ENCODE results near the gene MYLK2. TPM values are rescaled to one million over a fixed set of nuclear protein-coding genes. Genes with fewer than 3 reads are reported as not detected.
"Not testable (repeated sequence)": the region's sequence is repeated elsewhere in the genome, so short reads cannot be mapped to it uniquely, and the experiment has no call there.

Gene MYLK2
- total RNA-seq, 2 donors from 2014 or later = 0.31 to 0.34 TPM

- ATAC-seq (no peak), DNase-seq (ENCODE audit: low spot score in 2 of 2) (no peak)
- H3K36me3 Mint-ChIP-seq = no peaks in the 10 kb centered on the region
- H3K9me3 Mint-ChIP-seq = no peaks in the 10 kb centered on the region
- H3K27ac Mint-ChIP-seq = no peak overlapping the region
Measured at GRCh38 chr20:31827059-31827458, 7.9 kb downstream of the MYLK2 start.

GRCh38 chr20:31828016-31828415 lies 8.9 kb downstream of the MYLK2 start:
- H3K27ac Mint-ChIP-seq = peak overlapping the region in 1 of 2 donors; percentile 15
- not testable (repeated sequence) for ATAC-seq; DNase-seq (ENCODE audit: low spot score in 2 of 2); H3K9me3 Mint-ChIP-seq; H3K36me3 Mint-ChIP-seq

GRCh38 chr20:31829731-31830130 lies 10.6 kb downstream of the MYLK2 start:
- H3K27ac Mint-ChIP-seq = no peak overlapping the region
- ATAC-seq (no peak), DNase-seq (ENCODE audit: low spot score in 2 of 2) (no peak)
- H3K36me3 Mint-ChIP-seq = no peaks in the 10 kb centered on the region
- no peaks in the 10 kb centered on the region for H3K9me3 Mint-ChIP-seq

GRCh38 chr20:31830406-31830981 lies 11.3 kb downstream of the MYLK2 start:
- Mint-ChIP-seq H3K36me3 (no peaks in the 10 kb centered on the region), H3K9me3 (no peaks in the 10 kb centered on the region), H3K27ac (no peak overlapping the region)
- DNase-seq (ENCODE audit: low spot score in 2 of 2) = no peak
- ATAC-seq = no peak

- H3K36me3 Mint-ChIP-seq = no peaks in the 10 kb centered on the region
Measured at GRCh38 chr20:31831211-31831610, 12.1 kb downstream of the MYLK2 start.

GRCh38 chr20:31831771-31832306 lies 12.7 kb downstream of the MYLK2 start:
- H3K27ac Mint-ChIP-seq = peak overlapping the region in 1 of 2 donors; percentile 41
- DNase-seq (ENCODE audit: low spot score in 2 of 2) (no peak), ATAC-seq (no peak)
- H3K36me3 Mint-ChIP-seq = no peaks in the 10 kb centered on the region
- no peaks in the 10 kb centered on the region for H3K9me3 Mint-ChIP-seq

More at GRCh38 chr20:31831211-31831610, 12.1 kb downstream of the MYLK2 start:
- ATAC-seq (no peak), DNase-seq (ENCODE audit: low spot score in 2 of 2) (no peak)
- Mint-ChIP-seq H3K9me3 (no peaks in the 10 kb centered on the region), H3K27ac (peak overlapping the region in 1 of 2 donors; percentile 41)

GRCh38 chr20:31833130-31833930 lies 14.2 kb downstream of the MYLK2 start:
- no peak overlapping the region for H3K27ac Mint-ChIP-seq
- no peaks in the 10 kb centered on the region for H3K36me3 Mint-ChIP-seq
- DNase-seq (ENCODE audit: low spot score in 2 of 2) (peak in 1 of 2 donors; percentile 79), ATAC-seq (peak; percentile 45 to 66)
- no peaks in the 10 kb centered on the region for H3K9me3 Mint-ChIP-seq

- no peaks in the 10 kb centered on the region for H3K36me3 Mint-ChIP-seq
- DNase-seq (ENCODE audit: low spot score in 2 of 2) (no peak), ATAC-seq (no peak)
- no peaks in the 10 kb centered on the region for H3K9me3 Mint-ChIP-seq
- H3K27ac Mint-ChIP-seq = no peak overlapping the region
Measured at GRCh38 chr20:31833931-31834521, 14.9 kb downstream of the MYLK2 start.

- no peaks in the 10 kb centered on the region for H3K36me3 Mint-ChIP-seq
- no peaks in the 10 kb centered on the region for H3K9me3 Mint-ChIP-seq
- DNase-seq (ENCODE audit: low spot score in 2 of 2) (no peak), ATAC-seq (no peak)
- no peak overlapping the region for H3K27ac Mint-ChIP-seq
Measured at GRCh38 chr20:31835554-31835953, 16.4 kb downstream of the MYLK2 start.

- H3K27ac Mint-ChIP-seq = no peak overlapping the region
- DNase-seq (ENCODE audit: low spot score in 2 of 2) (peak in 1 of 2 donors; percentile 77), ATAC-seq (peak in 1 of 2 donors; percentile 81)
- H3K9me3 Mint-ChIP-seq = no peaks in the 10 kb centered on the region
- H3K36me3 Mint-ChIP-seq = no peaks in the 10 kb centered on the region
Measured at GRCh38 chr20:31835977-31836852, 17.1 kb downstream of the MYLK2 start.

- no peaks in the 10 kb centered on the region for H3K9me3 Mint-ChIP-seq
- H3K27ac Mint-ChIP-seq = no peak overlapping the region
- ATAC-seq (no peak), DNase-seq (ENCODE audit: low spot score in 2 of 2) (no peak)
- H3K36me3 Mint-ChIP-seq = no peaks in the 10 kb centered on the region
Measured at GRCh38 chr20:31836853-31837608, 17.9 kb downstream of the MYLK2 start.

- no peak for DNase-seq (ENCODE audit: low spot score in 2 of 2)
- Mint-ChIP-seq H3K36me3 (no peaks in the 10 kb centered on the region), H3K9me3 (no peaks in the 10 kb centered on the region), H3K27ac (no peak overlapping the region)
- ATAC-seq = no peak
Measured at GRCh38 chr20:31837896-31838397, 18.8 kb downstream of the MYLK2 start.

- DNase-seq (ENCODE audit: low spot score in 2 of 2) (no peak), ATAC-seq (no peak)
- Mint-ChIP-seq H3K27ac (no peak overlapping the region), H3K36me3 (no peaks in the 10 kb centered on the region), H3K9me3 (no peaks in the 10 kb centered on the region)
Measured at GRCh38 chr20:31838646-31839292, 19.6 kb downstream of the MYLK2 start.

- DNase-seq (ENCODE audit: low spot score in 2 of 2) = no peak
- ATAC-seq = no peak
- Mint-ChIP-seq H3K9me3 (no peaks in the 10 kb centered on the region), H3K36me3 (no peaks in the 10 kb centered on the region), H3K27ac (no peak overlapping the region)
Measured at GRCh38 chr20:31839782-31840487, 20.8 kb downstream of the MYLK2 start.
